HUES6 (cell line): Measurements from ENCODE around the gene PHPT1.
A peak's percentile ranks its signal among the peaks of the same experiment; 100 is the strongest.
"Not testable (repeated sequence)": the region's sequence is repeated elsewhere in the genome, so short reads cannot be mapped to it uniquely, and the experiment has no call there.

Experiments
- H3K27ac ChIP-seq: 2 replicates; pipeline ENCODE4 v1.7.0; 2013; ENCODE audit warnings: low read depth, mild to moderate bottlenecking, low read length, inconsistent platforms
- H3K27me3 ChIP-seq: 2 replicates; pipeline ENCODE4 v1.6.1; 2013; ENCODE audit warnings: low read length; ENCODE audit not compliant: control insufficient read depth, insufficient read depth
- H3K36me3 ChIP-seq: 2 replicates; pipeline ENCODE4 v1.6.1; 2013; ENCODE audit warnings: low read length; ENCODE audit not compliant: control insufficient read depth, insufficient read depth
- H3K4me1 ChIP-seq: 2 replicates; pipeline ENCODE4 v1.6.1; 2013; ENCODE audit warnings: low read length; ENCODE audit not compliant: control insufficient read depth, insufficient read depth
- H3K4me3 ChIP-seq: 2 replicates; pipeline ENCODE4 v1.5.1; 2013; ENCODE audit warnings: low read depth, low read length
- H3K9ac ChIP-seq: one replicate; pipeline ENCODE4 v1.6.1; 2013; ENCODE audit warnings: mild to moderate bottlenecking, low read length
- H3K9me3 ChIP-seq: 2 replicates; pipeline ENCODE4 v1.6.1; 2013; ENCODE audit warnings: low read depth, low read length; ENCODE audit not compliant: control insufficient read depth, insufficient read depth

Gene PHPT1

GRCh38 chr9:136867480-136867879, 18.3 kb downstream of the PHPT1 start:
- Histone ChIP-seq H3K4me1 (peaks cover 4% of the 10 kb centered on the region; the same call in 1 of the 2 replicates), H3K9ac (no peak overlapping the region), H3K27me3 (no peaks in the 10 kb centered on the region), H3K27ac (no peak overlapping the region), H3K9me3 (peaks cover 46% of the 10 kb centered on the region), H3K4me3 (0 out of 2 replicates have a peak overlapping the region, but pooled peaks have one; percentile 93), H3K36me3 (peaks cover 23% of the 10 kb centered on the region)

- Histone ChIP-seq H3K27ac (no peak overlapping the region), H3K27me3 (no peaks in the 10 kb centered on the region), H3K9me3 (peaks cover 50% of the 10 kb centered on the region), H3K4me3 (no peak overlapping the region), H3K9ac (no peak overlapping the region), H3K36me3 (peaks cover 18% of the 10 kb centered on the region), H3K4me1 (peaks cover 4% of the 10 kb centered on the region; the same call in 1 of the 2 replicates)
These were observed 18.7 kb downstream of the PHPT1 start for GRCh38 chr9:136867917-136868316.

- Histone ChIP-seq H3K4me3 (no peak overlapping the region), H3K27ac (no peak overlapping the region), H3K36me3 (peaks cover 11% of the 10 kb centered on the region), H3K4me1 (peaks cover 4% of the 10 kb centered on the region; the same call in 1 of the 2 replicates), H3K9ac (no peak overlapping the region), H3K27me3 (no peaks in the 10 kb centered on the region), H3K9me3 (peaks cover 57% of the 10 kb centered on the region)
These were observed 19.4 kb downstream of the PHPT1 start for GRCh38 chr9:136868644-136869043.

- H3K4me1 ChIP-seq, H3K9ac ChIP-seq, H3K27ac ChIP-seq, H3K36me3 ChIP-seq, H3K4me3 ChIP-seq, H3K27me3 ChIP-seq: not testable (repeated sequence)
- H3K9me3 ChIP-seq, result peaks cover 62% of the 10 kb centered on the region
These were observed 20.4 kb downstream of the PHPT1 start for GRCh38 chr9:136869611-136870010.

GRCh38 chr9:136875155-136875554, 25.9 kb downstream of the PHPT1 start:
- Histone ChIP-seq H3K27me3 (no peaks in the 10 kb centered on the region), H3K27ac (no peak overlapping the region), H3K9me3 (peaks cover 40% of the 10 kb centered on the region), H3K4me1 (no peaks in the 10 kb centered on the region), H3K9ac (no peak overlapping the region), H3K4me3 (no peak overlapping the region), H3K36me3 (no peaks in the 10 kb centered on the region)

GRCh38 chr9:136876476-136876875, 27.3 kb downstream of the PHPT1 start:
- H3K27ac ChIP-seq, result no peak overlapping the region
- H3K9me3 ChIP-seq, result peaks cover 27% of the 10 kb centered on the region
- no peak overlapping the region for H3K9ac ChIP-seq
- no peak overlapping the region for H3K4me3 ChIP-seq
- H3K4me1 ChIP-seq, result peaks cover 3% of the 10 kb centered on the region
- H3K36me3 ChIP-seq, result no peaks in the 10 kb centered on the region
- no peaks in the 10 kb centered on the region for H3K27me3 ChIP-seq

GRCh38 chr9:136880651-136881050, 31.4 kb downstream of the PHPT1 start:
- Histone ChIP-seq H3K9ac (no peak overlapping the region), H3K27ac (no peak overlapping the region), H3K4me1 (peaks cover 15% of the 10 kb centered on the region), H3K27me3 (no peaks in the 10 kb centered on the region), H3K9me3 (no peaks in the 10 kb centered on the region), H3K4me3 (no peak overlapping the region), H3K36me3 (no peaks in the 10 kb centered on the region)

GRCh38 chr9:136881691-136882108, 32.5 kb downstream of the PHPT1 start:
- Histone ChIP-seq H3K27me3 (no peaks in the 10 kb centered on the region), H3K9ac (no peak overlapping the region), H3K36me3 (no peaks in the 10 kb centered on the region), H3K9me3 (no peaks in the 10 kb centered on the region), H3K4me1 (peaks cover 15% of the 10 kb centered on the region), H3K4me3 (no peak overlapping the region), H3K27ac (no peak overlapping the region)

- Histone ChIP-seq H3K36me3 (no peaks in the 10 kb centered on the region), H3K9me3 (no peaks in the 10 kb centered on the region), H3K4me3 (no peak overlapping the region), H3K9ac (peak overlapping the region; percentile 18), H3K27ac (no peak overlapping the region), H3K27me3 (no peaks in the 10 kb centered on the region), H3K4me1 (peaks cover 17% of the 10 kb centered on the region)
These were observed 33.1 kb downstream of the PHPT1 start for GRCh38 chr9:136882109-136882946.

- H3K9ac ChIP-seq, H3K27me3 ChIP-seq, H3K4me3 ChIP-seq, H3K27ac ChIP-seq, H3K36me3 ChIP-seq, H3K9me3 ChIP-seq: not testable (repeated sequence)
- peaks cover 17% of the 10 kb centered on the region for H3K4me1 ChIP-seq
These were observed 33.7 kb downstream of the PHPT1 start for GRCh38 chr9:136882947-136883283.

- H3K4me1 ChIP-seq, result peaks cover 17% of the 10 kb centered on the region
- not testable (repeated sequence) for H3K4me3 ChIP-seq, H3K9ac ChIP-seq, H3K36me3 ChIP-seq, H3K9me3 ChIP-seq, H3K27ac ChIP-seq, H3K27me3 ChIP-seq
These were observed 34.5 kb downstream of the PHPT1 start for GRCh38 chr9:136883670-136884069.
